Coronary artery (tissue), 2 donors: ENCODE results near the gene GRK2.

Experiments
- DNase-seq: peaks from one replicate; pipeline ENCODE4 v3.0.0-alpha.2; 2017; ENCODE audit warnings: low spot score
- H3K27ac ChIP-seq, 2 donors: fragments of 200-600 bp; sonication (generic); one replicate each; pipeline ENCODE4 v1.5.1; 2016 to 2019
- H3K4me3 ChIP-seq: fragments of 200-600 bp; sonication (generic); 2 replicates; pipeline ENCODE4 v1.5.1; 2016; ENCODE audit warnings: mild to moderate bottlenecking, moderate library complexity
- TF ChIP-seq, protein P1 (sequence below): fragments of 200-600 bp; sonication (generic); IDR thresholded peaks from one replicate; pipeline ENCODE4 v1.5.1; 2019; ENCODE audit warnings: antibody characterized with exemption

Gene GRK2

DNA sequence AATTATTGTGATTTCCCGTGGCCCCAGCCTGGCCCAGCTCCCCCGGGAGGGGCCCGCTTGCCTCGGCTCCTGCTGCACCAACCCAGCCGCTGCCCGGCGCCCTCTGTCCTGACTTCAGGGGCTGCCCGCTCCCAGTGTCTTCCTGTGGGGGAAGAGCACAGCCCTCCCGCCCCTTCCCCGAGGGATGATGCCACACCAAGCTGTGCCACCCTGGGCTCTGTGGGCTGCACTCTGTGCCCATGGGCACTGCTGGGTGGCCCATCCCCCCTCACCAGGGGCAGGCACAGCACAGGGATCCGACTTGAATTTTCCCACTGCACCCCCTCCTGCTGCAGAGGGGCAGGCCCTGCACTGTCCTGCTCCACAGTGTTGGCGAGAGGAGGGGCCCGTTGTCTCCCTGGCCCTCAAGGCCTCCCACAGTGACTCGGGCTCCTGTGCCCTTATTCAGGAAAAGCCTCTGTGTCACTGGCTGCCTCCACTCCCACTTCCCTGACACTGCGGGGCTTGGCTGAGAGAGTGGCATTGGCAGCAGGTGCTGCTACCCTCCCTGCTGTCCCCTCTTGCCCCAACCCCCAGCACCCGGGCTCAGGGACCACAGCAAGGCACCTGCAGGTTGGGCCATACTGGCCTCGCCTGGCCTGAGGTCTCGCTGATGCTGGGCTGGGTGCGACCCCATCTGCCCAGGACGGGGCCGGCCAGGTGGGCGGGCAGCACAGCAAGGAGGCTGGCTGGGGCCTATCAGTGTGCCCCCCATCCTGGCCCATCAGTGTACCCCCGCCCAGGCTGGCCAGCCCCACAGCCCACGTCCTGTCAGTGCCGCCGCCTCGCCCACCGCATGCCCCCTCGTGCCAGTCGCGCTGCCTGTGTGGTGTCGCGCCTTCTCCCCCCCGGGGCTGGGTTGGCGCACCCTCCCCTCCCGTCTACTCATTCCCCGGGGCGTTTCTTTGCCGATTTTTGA, 19.5 kb downstream of the GRK2 start:
- no peak overlapping the region for H3K4me3 ChIP-seq
- H3K27ac ChIP-seq: peak overlapping the region; percentile 68 to 95
- no peak for DNase-seq

DNA sequence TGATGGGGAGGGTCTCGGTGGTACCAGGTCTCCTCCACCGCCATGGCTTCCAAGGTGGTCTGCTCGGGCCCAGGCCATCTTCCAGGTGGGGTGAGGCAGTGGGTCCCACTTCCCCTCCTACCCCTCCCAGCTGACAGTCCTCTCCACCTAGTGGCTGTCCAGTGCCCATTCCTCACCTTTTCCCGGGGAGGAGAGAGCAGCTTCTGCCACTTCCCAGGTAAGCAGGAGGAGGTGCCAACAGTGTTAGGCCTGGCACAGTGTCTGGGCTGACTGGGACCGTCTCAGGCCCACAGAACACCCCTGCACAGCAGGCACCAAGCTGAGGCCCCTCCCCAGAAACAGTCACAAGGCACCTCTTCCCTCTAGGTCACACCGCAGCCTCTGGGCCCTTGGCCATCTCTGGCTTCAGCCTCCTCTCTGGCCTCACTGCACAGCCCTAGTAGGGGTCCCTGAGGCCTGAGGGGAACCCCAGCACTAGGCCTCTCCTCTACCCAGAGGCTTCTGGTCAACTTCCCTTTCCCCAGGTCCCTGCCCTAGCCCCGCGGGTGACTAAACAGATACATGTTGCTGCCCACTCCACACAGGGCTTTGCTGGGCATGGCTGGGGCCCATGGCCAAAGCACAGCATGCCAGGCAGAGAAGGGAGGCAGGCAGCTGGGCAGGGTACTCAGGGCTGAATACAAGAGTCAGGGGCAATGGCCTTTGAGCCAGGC, 20.5 kb downstream of the GRK2 start:
- DNase-seq: no peak
- Histone ChIP-seq H3K27ac (peak overlapping the region; percentile 68 to 95), H3K4me3 (no peak overlapping the region)
- TF ChIP-seq, protein P1, sequence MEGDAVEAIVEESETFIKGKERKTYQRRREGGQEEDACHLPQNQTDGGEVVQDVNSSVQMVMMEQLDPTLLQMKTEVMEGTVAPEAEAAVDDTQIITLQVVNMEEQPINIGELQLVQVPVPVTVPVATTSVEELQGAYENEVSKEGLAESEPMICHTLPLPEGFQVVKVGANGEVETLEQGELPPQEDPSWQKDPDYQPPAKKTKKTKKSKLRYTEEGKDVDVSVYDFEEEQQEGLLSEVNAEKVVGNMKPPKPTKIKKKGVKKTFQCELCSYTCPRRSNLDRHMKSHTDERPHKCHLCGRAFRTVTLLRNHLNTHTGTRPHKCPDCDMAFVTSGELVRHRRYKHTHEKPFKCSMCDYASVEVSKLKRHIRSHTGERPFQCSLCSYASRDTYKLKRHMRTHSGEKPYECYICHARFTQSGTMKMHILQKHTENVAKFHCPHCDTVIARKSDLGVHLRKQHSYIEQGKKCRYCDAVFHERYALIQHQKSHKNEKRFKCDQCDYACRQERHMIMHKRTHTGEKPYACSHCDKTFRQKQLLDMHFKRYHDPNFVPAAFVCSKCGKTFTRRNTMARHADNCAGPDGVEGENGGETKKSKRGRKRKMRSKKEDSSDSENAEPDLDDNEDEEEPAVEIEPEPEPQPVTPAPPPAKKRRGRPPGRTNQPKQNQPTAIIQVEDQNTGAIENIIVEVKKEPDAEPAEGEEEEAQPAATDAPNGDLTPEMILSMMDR: no peak

More for the DNA sequence above, 19.5 kb downstream of the GRK2 start:
- TF ChIP-seq, protein P1: no peak

DNA sequence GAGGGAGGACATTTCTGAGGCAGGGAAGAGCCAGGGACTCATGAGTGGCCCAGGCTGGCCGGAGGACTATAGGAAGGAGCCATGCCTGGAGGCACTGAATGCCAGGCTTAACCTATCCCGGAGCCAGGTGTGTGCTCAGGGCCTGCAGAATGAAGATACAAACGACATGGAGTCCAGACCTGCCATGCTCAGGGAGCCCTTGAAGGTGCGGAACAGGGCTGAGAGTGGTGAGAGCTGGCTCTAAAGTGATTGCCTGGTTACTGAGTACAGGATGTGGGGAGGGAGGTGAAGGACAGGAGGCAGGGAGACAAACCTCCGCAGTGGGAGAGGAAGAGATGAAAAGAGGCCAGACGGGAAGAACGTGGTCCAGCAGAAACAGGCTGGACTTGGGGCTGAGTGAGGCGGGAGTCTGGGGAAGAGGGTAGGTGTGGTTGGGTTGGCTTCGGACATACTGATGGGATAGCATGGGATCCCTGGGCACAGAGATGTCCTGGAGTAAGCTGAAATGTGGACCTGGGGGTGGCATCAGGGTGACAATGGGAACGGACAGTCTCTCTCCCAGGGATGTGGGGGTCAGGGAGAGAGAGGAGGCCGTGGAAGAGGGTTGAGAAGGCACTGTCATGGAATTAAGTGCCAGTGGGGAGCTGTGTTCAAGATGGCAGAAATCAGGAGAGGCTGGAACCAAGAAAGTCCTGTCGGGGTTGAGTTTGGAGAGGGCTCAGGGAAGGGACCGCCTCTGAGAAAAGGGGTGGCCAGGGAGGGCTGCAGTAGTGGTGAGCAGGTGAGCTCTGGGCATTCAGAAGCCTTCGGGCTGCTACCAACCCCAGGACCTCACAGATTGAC, 21.3 kb downstream of the GRK2 start:
- DNase-seq: no peak
- peak overlapping the region; percentile 68 to 95 for H3K27ac ChIP-seq
- TF ChIP-seq, protein P1: no peak
- peak overlapping the region; percentile 93 for H3K4me3 ChIP-seq

DNA sequence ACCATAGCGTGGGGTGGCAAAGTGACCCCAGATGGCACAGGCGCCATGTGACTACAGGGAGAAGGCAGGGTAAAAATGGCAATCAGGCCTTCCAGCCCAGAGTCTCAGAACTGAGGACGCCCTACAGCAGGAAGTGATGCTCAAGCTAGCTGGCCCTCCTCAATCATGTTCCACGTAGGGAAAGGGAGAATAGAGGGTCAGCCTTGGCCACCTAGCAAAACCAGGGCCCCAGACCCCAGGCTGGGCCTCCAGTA, 21.9 kb downstream of the GRK2 start:
- TF ChIP-seq, protein P1: no peak
- H3K27ac ChIP-seq: peak overlapping the region; percentile 68 to 95
- DNase-seq: no peak
- peak overlapping the region; percentile 93 for H3K4me3 ChIP-seq

DNA sequence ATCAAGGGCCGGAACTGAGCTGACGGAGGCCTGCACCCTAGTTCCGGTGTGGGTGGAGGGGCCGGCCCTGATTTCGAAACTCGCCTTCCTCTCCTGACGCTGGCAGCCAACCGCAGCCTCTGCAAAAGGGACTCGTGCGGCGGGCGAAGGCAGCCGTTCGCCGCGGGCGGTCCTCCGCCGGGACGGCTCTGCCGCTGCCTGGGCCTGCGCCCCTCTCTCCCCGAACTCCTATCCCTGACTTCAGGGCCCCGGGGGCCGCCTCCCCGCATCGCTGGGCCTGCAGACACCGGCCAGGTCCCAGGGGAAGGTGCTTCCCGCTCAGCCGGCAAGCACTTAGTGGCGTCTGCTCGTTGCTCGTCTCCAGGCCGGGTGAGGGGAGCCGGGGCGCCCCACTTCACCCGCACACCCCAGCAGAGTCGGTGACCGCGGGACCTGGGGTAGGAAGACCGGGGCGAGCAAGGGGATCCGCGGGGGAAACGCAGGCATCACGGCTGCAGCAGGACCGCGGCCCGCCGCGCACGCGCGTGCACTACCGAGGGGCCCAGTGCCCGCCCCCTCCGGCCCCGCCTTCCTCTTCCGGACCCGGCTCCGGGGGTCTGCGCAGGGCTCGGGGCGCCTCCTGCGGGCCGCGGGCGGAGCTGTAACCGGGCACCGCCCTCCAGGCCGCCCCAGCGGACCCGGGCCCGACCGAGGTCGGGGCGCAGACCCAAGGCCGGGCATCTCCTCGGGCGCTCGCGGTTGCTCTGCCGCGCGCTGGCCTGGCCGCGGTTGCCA, 22.4 kb downstream of the GRK2 start:
- TF ChIP-seq, protein P1: no peak
- peak; percentile 93 for DNase-seq
- Histone ChIP-seq H3K27ac (peak overlapping the region; percentile 68 to 95), H3K4me3 (peak overlapping the region; percentile 93)

DNA sequence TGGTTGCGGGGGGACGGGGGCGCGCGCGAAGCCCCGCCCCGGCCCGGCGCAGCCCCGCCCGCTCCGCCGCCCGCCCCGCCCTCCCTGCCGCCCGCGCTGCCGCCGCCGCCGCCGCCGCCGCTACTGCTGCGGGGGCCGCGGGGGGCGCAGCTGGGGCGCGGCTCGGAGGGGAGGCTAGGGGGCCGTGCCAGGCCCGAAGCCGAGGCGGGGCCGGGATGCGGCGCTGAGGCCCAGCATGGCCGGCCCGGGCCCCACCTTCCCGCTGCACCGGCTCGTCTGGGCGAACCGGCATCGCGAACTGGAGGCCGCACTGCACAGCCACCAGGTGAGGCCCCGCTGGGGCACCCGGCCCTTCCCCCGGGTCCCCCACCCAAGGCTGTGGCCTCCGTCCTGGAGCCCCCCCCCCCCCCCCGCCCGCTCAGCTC, 23.0 kb downstream of the GRK2 start, which contains the start of gene ANKRD13D:
Gene ANKRD13D, plus strand, starts transcription at position 78 of the 425 bp plus-strand sequence. Its CDS starts 158 bp downstream, at position 236.
- peak within 1 kb of the TSS; percentile 93 for H3K4me3 ChIP-seq
- no peak for DNase-seq
- H3K27ac ChIP-seq: peak within 1 kb of the TSS; percentile 68 to 95
- TF ChIP-seq, protein P1: no peak
